PFSK-1 (cell line): Measurements from ENCODE around the gene SLC15A1.

Source experiments
- POLR2AphosphoS5 ChIP-seq: IDR thresholded peaks from 2 replicates; pipeline ENCODE4 v1.6.1; 2012; ENCODE audit warnings: low read depth, mild to moderate bottlenecking, control low read depth, low read length, moderate library complexity
- TF ChIP-seq, protein P1 (sequence below), 2 experiments: IDR thresholded peaks; 2 replicates each; pipeline versions ENCODE4 v1.6.1 to v1.8.0; 2011 to 2012; ENCODE audit warnings: low read depth in 2 of 2, low read length in 2 of 2, control low read depth in 1 of 2, inconsistent platforms in 1 of 2, mild to moderate bottlenecking in 1 of 2, moderate library complexity in 1 of 2; ENCODE audit not compliant: insufficient read depth in 1 of 2

DNA sequence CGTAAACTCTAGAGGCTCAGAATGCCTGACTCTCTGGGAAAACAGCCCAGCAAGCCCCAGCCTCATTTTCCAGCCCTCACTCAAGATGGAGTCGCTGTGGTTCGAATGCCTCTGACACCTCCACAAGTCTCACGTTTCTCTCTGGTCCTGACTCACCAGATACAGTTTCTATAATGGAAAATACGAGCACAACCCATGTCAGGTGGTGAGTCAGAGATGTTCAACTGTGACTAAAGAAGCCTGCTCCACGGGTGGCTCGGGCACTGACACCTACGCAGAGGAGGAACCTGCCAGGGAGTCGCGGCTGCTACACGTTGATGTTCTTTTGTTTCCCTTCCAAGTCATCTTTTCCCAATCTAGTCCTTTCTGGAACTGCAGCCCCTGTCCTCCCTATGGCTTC is 88.4 kb downstream of the SLC15A1 start:
- no peak for TF ChIP-seq POLR2AphosphoS5
- TF ChIP-seq, protein P1, sequence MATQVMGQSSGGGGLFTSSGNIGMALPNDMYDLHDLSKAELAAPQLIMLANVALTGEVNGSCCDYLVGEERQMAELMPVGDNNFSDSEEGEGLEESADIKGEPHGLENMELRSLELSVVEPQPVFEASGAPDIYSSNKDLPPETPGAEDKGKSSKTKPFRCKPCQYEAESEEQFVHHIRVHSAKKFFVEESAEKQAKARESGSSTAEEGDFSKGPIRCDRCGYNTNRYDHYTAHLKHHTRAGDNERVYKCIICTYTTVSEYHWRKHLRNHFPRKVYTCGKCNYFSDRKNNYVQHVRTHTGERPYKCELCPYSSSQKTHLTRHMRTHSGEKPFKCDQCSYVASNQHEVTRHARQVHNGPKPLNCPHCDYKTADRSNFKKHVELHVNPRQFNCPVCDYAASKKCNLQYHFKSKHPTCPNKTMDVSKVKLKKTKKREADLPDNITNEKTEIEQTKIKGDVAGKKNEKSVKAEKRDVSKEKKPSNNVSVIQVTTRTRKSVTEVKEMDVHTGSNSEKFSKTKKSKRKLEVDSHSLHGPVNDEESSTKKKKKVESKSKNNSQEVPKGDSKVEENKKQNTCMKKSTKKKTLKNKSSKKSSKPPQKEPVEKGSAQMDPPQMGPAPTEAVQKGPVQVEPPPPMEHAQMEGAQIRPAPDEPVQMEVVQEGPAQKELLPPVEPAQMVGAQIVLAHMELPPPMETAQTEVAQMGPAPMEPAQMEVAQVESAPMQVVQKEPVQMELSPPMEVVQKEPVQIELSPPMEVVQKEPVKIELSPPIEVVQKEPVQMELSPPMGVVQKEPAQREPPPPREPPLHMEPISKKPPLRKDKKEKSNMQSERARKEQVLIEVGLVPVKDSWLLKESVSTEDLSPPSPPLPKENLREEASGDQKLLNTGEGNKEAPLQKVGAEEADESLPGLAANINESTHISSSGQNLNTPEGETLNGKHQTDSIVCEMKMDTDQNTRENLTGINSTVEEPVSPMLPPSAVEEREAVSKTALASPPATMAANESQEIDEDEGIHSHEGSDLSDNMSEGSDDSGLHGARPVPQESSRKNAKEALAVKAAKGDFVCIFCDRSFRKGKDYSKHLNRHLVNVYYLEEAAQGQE (IDR thresholded peaks at IDR 0.05; ENCODE audit: insufficient read depth in 1 of 2, low read depth in 2 of 2, low read length in 2 of 2), result no peak
